HEK293 (cell line): ENCODE results near the gene SLC66A1.

Experiments
- BCL11A ChIP-seq: fragments of 450-650 bp; formaldehyde crosslinking; IDR thresholded peaks from 2 replicates; pipeline ENCODE4 v1.5.1; 2016; ENCODE audit warnings: low read depth, missing biosample characterization, missing genetic modification characterization
- BCL11B ChIP-seq: fragments of 450-650 bp; formaldehyde crosslinking; IDR thresholded peaks from 2 replicates; pipeline ENCODE4 v1.5.1; 2016; ENCODE audit warnings: low read depth, missing biosample characterization, missing genetic modification characterization
- CTCF ChIP-seq: fragments of 450-650 bp; formaldehyde crosslinking; IDR thresholded peaks from 2 replicates; pipeline ENCODE4 v1.5.1; 2016; ENCODE audit warnings: missing biosample characterization, missing genetic modification characterization
- INSM2 ChIP-seq: fragments of 450-650 bp; formaldehyde crosslinking; IDR thresholded peaks from 2 replicates; pipeline ENCODE4 v1.5.1; 2016; ENCODE audit warnings: missing biosample characterization, missing genetic modification characterization
- YY1 ChIP-seq: fragments of 450-650 bp; formaldehyde crosslinking; IDR thresholded peaks from 2 replicates; pipeline ENCODE4 v1.5.1; 2018; ENCODE audit warnings: missing biosample characterization, missing genetic modification characterization
- ZIC2 ChIP-seq: fragments of 450-650 bp; formaldehyde crosslinking; IDR thresholded peaks from 2 replicates; pipeline ENCODE4 v1.5.1; 2016; ENCODE audit warnings: missing biosample characterization, missing genetic modification characterization
- ZNF292 ChIP-seq: fragments of 450-650 bp; formaldehyde crosslinking; IDR thresholded peaks from 2 replicates; pipeline ENCODE4 v1.5.1; 2016; ENCODE audit warnings: low read depth, missing biosample characterization, missing genetic modification characterization, borderline replicate concordance
- ZNF37A ChIP-seq: fragments of 450-650 bp; IDR thresholded peaks from 2 replicates; pipeline ENCODE4 v1.5.1; 2018; ENCODE audit warnings: missing biosample characterization, missing genetic modification characterization
- ZNF416 ChIP-seq: fragments of 450-650 bp; formaldehyde crosslinking; IDR thresholded peaks from 2 replicates; pipeline ENCODE4 v1.5.1; 2016; ENCODE audit warnings: missing biosample characterization, missing genetic modification characterization
- ZNF707 ChIP-seq: fragments of 450-650 bp; formaldehyde crosslinking; IDR thresholded peaks from 2 replicates; pipeline ENCODE4 v1.5.1; 2016; ENCODE audit warnings: missing biosample characterization, missing genetic modification characterization

- TF ChIP-seq ZNF37A (tag by site-specific recombination), result no peak
- TF ChIP-seq CTCF (tag by site-specific recombination), result no peak
- no peak for TF ChIP-seq ZNF707 (tag by site-specific recombination)
- TF ChIP-seq ZIC2 (tag by site-specific recombination), result no peak
- TF ChIP-seq INSM2 (tag by site-specific recombination), result no peak
- no peak for TF ChIP-seq BCL11A (tag by site-specific recombination)
- TF ChIP-seq ZNF416, result no peak
- TF ChIP-seq ZNF292 (tag by site-specific recombination), result no peak
- TF ChIP-seq BCL11B, result no peak
- TF ChIP-seq YY1, result no peak
Observed at GRCh38 chr1:19306941-19307340, 5.2 kb upstream of the SLC66A1 start.
